Neuron (in vitro differentiated cells): ENCODE results near the gene ADCY2.

Experiments
- H2AFZ ChIP-seq: one replicate; pipeline ENCODE4 v1.6.1; 2013; ENCODE audit warnings: low read depth, mild to moderate bottlenecking, inconsistent platforms, low read length, moderate library complexity
- H3K27me3 ChIP-seq: one replicate; pipeline ENCODE4 v1.6.1; 2013; ENCODE audit warnings: low read length; ENCODE audit not compliant: insufficient read depth
- H3K36me3 ChIP-seq: one replicate; pipeline ENCODE4 v1.6.1; 2013; ENCODE audit warnings: low read length; ENCODE audit not compliant: insufficient read depth
- H3K4me1 ChIP-seq: one replicate; pipeline ENCODE4 v1.6.1; 2013; ENCODE audit warnings: low read length; ENCODE audit not compliant: insufficient read depth
- H3K4me3 ChIP-seq: 2 replicates; pipeline ENCODE4 v1.5.1; 2013; ENCODE audit warnings: mild to moderate bottlenecking, low read length, moderate library complexity
- H3K9me3 ChIP-seq: one replicate; pipeline ENCODE4 v1.6.1; 2013; ENCODE audit warnings: low read length

The ADCY2 gene

GRCh38 chr5:7385681-7386080, 10.3 kb upstream of the ADCY2 start:
- Histone ChIP-seq H3K4me1 (no peaks in the 10 kb centered on the region), H3K27me3 (no peaks in the 10 kb centered on the region), H3K9me3 (no peaks in the 10 kb centered on the region), H3K4me3 (no peak overlapping the region), H2AFZ (no peak overlapping the region), H3K36me3 (no peaks in the 10 kb centered on the region)

- Histone ChIP-seq H3K4me3 (no peak overlapping the region), H2AFZ (no peak overlapping the region), H3K9me3 (no peaks in the 10 kb centered on the region), H3K4me1 (peaks cover 4% of the 10 kb centered on the region), H3K27me3 (no peaks in the 10 kb centered on the region), H3K36me3 (no peaks in the 10 kb centered on the region)
These were observed 7.4 kb upstream of the ADCY2 start for GRCh38 chr5:7388553-7388952.

- Histone ChIP-seq H3K4me1 (peaks cover 7% of the 10 kb centered on the region), H2AFZ (no peak overlapping the region), H3K36me3 (no peaks in the 10 kb centered on the region), H3K9me3 (no peaks in the 10 kb centered on the region), H3K4me3 (no peak overlapping the region), H3K27me3 (no peaks in the 10 kb centered on the region)
These were observed 4.7 kb upstream of the ADCY2 start for GRCh38 chr5:7391215-7391614.

GRCh38 chr5:7391814-7392692, 3.9 kb upstream of the ADCY2 start:
- H3K4me3 ChIP-seq = no peak overlapping the region
- no peak overlapping the region for H2AFZ ChIP-seq
- no peaks in the 10 kb centered on the region for H3K36me3 ChIP-seq
- H3K9me3 ChIP-seq = no peaks in the 10 kb centered on the region
- no peaks in the 10 kb centered on the region for H3K27me3 ChIP-seq
- peaks cover 7% of the 10 kb centered on the region for H3K4me1 ChIP-seq

DNA sequence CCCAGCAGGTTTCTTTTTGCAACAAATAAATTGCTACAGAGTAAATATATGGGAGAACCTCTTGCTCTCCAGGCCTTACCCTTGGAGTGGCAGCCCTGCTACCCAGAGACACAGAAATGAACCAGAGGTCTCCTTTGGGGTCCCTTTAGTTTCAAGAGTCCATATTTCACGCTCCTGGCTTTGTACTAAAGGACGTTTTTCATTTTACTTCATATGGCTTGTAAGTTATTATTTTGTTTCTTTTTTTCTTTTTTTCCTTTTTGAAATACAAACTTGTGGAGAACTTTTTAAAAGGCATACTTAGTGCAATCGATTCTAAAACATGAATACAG, 3.3 kb upstream of the ADCY2 start:
- no peaks in the 10 kb centered on the region for H3K9me3 ChIP-seq
- no peak overlapping the region for H3K4me3 ChIP-seq
- no peaks in the 10 kb centered on the region for H3K36me3 ChIP-seq
- H3K27me3 ChIP-seq = no peaks in the 10 kb centered on the region
- H2AFZ ChIP-seq = no peak overlapping the region
- H3K4me1 ChIP-seq = peaks cover 11% of the 10 kb centered on the region

DNA sequence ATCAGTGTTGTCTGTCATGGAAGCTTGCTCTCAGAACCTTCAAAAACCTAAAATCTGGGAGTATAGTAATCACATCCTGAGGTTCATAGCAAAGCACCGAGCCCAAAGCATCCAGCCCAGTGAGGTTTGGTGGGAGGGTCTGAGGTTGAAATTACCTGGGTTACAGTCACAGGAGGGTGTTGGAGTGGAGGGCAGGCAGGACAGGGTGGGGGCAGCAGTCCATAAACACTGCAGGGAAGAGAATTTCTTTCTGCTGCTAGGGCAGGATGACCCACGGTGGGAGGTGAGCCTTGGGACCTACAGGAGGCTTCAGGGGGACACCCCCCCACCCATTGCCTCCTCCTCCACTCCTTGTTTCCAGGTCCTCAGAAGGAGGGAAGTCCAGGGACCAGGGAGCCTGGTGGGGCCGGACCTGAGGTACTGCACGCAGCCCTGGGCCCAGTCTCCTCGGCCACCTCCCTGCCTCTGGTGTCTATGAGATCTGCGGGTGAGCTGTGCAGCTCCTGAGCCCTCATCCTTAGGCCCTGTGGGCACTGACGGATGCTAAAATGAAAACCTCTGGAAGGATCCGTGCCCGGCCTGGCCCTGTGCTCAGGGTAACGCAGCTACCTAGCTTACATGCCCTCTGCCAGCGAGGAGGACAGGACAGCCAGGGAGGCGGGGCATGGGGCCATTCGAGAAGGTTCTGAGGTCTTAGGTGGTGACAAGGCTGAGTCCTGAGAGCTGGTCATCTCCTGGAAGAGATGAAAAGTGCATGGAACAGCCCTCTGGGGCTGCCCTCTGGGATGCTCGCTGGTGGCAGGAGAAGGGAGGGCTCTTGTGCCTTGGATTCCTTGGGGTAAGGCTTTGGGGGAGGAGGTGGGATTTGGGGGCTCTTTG, 1.8 kb upstream of the ADCY2 start:
- no peaks in the 10 kb centered on the region for H3K36me3 ChIP-seq
- no peaks in the 10 kb centered on the region for H3K27me3 ChIP-seq
- no peak overlapping the region for H3K4me3 ChIP-seq
- H3K9me3 ChIP-seq = no peaks in the 10 kb centered on the region
- no peak overlapping the region for H2AFZ ChIP-seq
- H3K4me1 ChIP-seq = peaks cover 20% of the 10 kb centered on the region

- H3K9me3 ChIP-seq = no peaks in the 10 kb centered on the region
- no peaks in the 10 kb centered on the region for H3K27me3 ChIP-seq
- no peaks in the 10 kb centered on the region for H3K36me3 ChIP-seq
- no peak overlapping the region for H2AFZ ChIP-seq
- no peak overlapping the region for H3K4me3 ChIP-seq
- H3K4me1 ChIP-seq = peaks cover 20% of the 10 kb centered on the region
These were observed 978 bp upstream of the ADCY2 start for GRCh38 chr5:7394889-7395431.

- Histone ChIP-seq H3K9me3 (no peaks in the 10 kb centered on the region), H3K27me3 (no peaks in the 10 kb centered on the region), H3K36me3 (no peaks in the 10 kb centered on the region), H3K4me1 (peaks cover 20% of the 10 kb centered on the region), H2AFZ (no peak overlapping the region), H3K4me3 (peak overlapping the region; percentile 35)
These were observed 449 bp upstream of the ADCY2 start for GRCh38 chr5:7395432-7395946.

GRCh38 chr5:7396713-7397454, 946 bp downstream of the ADCY2 start:
- Histone ChIP-seq H2AFZ (peak overlapping the region; percentile 65), H3K36me3 (no peaks in the 10 kb centered on the region), H3K4me3 (peak overlapping the region; percentile 58), H3K27me3 (no peaks in the 10 kb centered on the region), H3K4me1 (peaks cover 20% of the 10 kb centered on the region), H3K9me3 (no peaks in the 10 kb centered on the region)

- Histone ChIP-seq H3K27me3 (no peaks in the 10 kb centered on the region), H3K4me3 (peak overlapping the region; percentile 58), H2AFZ (no peak overlapping the region)
These were observed 2.0 kb downstream of the ADCY2 start for GRCh38 chr5:7397937-7398336.

DNA sequence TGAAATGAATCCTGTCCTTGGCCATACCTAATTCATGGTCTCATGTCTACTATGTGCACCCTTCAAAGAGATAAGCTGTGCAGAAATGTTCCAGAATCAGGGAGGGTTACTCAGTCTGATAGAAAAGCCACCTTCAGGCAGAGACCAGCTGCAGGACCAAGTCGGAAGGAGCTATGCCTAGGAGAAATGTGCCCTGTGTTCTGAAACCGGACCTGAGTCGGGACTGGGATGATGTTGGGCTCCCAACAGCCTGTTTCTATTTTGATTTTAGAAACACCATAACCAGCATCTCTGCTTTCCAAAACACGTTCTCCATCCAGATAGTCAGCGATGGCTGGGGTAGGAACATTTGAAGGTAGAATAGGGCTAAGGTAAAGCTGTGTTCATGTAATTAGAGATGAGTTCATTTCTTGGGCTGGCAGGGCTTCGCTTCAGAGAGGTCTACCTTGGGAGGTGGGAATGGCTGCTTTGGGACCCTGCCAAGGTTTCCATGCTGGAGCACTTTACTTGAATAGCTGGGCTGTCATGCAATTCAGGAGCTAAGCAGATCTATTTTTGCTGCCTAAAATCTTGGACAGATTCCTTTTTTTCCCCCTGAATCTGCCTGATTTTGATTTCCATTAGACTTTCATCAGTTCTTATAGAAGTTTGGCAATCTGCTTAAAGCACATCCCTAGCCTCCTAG, 2.8 kb downstream of the ADCY2 start:
- Histone ChIP-seq H3K4me3 (no peak overlapping the region), H3K36me3 (no peaks in the 10 kb centered on the region), H3K9me3 (no peaks in the 10 kb centered on the region), H3K27me3 (no peaks in the 10 kb centered on the region), H3K4me1 (peaks cover 16% of the 10 kb centered on the region), H2AFZ (no peak overlapping the region)

More at GRCh38 chr5:7397937-7398336, 2.0 kb downstream of the ADCY2 start:
- H3K36me3 ChIP-seq = no peaks in the 10 kb centered on the region
- H3K9me3 ChIP-seq = no peaks in the 10 kb centered on the region
- peaks cover 16% of the 10 kb centered on the region for H3K4me1 ChIP-seq

DNA sequence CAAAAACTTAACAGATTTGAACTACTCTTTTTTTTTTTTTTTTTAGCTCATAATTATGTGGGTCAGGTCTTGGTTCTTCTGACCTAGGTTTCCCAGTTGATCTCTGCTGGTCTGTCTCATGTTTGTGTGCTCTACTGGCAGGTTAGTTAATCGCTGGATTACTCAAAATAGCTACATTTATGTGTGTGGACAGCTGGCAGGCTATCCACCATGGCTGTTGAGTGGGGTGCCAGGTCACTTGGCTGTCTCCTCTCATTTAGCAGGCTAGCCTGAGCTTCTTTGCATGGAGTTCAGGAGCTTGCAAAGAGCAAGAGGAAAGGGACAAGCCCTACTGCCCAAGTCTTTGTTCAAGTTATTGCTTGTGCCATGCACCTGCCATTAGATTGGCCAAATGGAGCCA, 9.3 kb downstream of the ADCY2 start:
- H2AFZ ChIP-seq = no peak overlapping the region

More for the DNA sequence above, 9.3 kb downstream of the ADCY2 start:
- no peaks in the 10 kb centered on the region for H3K36me3 ChIP-seq
- peaks cover 7% of the 10 kb centered on the region for H3K4me1 ChIP-seq
- no peaks in the 10 kb centered on the region for H3K9me3 ChIP-seq
- H3K27me3 ChIP-seq = no peaks in the 10 kb centered on the region
- no peak overlapping the region for H3K4me3 ChIP-seq
